Effector memory CD4-positive, alpha-beta T cell (primary cell): ENCODE data around the gene DRP2.

ENCODE experiments used
- DNase-seq, 3 donors: peaks; one replicate each; pipeline ENCODE4 v3.0.0-alpha.2; 2020
- H3K27ac ChIP-seq: 2 replicates; pipeline ENCODE4 v1.7.0; 2013; ENCODE audit warnings: mild to moderate bottlenecking, low read length, moderate library complexity; ENCODE audit not compliant: insufficient read depth, poor library complexity, severe bottlenecking
- H3K27me3 ChIP-seq: replicated peaks from 2 replicates; pipeline ENCODE4 v1.7.0; 2013; ENCODE audit warnings: mild to moderate bottlenecking, low read length; ENCODE audit not compliant: insufficient read depth, control insufficient read depth, poor library complexity, severe bottlenecking
- H3K36me3 ChIP-seq: 2 replicates; pipeline ENCODE4 v1.7.0; 2013; ENCODE audit warnings: mild to moderate bottlenecking, low read length, moderate library complexity; ENCODE audit not compliant: control insufficient read depth, insufficient read depth
- H3K4me1 ChIP-seq: 2 replicates; pipeline ENCODE4 v1.7.0; 2013; ENCODE audit warnings: low read length, mild to moderate bottlenecking; ENCODE audit not compliant: control insufficient read depth, insufficient read depth, poor library complexity, severe bottlenecking
- H3K4me3 ChIP-seq: 2 replicates; pipeline ENCODE4 v1.7.0; 2013; ENCODE audit warnings: low read length, low read depth, mild to moderate bottlenecking; ENCODE audit not compliant: insufficient read depth, poor library complexity, severe bottlenecking
- H3K9me3 ChIP-seq: 2 replicates; pipeline ENCODE4 v1.7.0; 2013; ENCODE audit warnings: mild to moderate bottlenecking, low read length, moderate library complexity; ENCODE audit not compliant: control insufficient read depth

DRP2 gene

GRCh38 chrX:101206471-101206870, 13.1 kb upstream of the DRP2 start:
- no peaks in the 10 kb centered on the region for H3K36me3 ChIP-seq
- H3K27me3 ChIP-seq = peaks cover under 1% of the 10 kb centered on the region
- H3K9me3 ChIP-seq = no peaks in the 10 kb centered on the region
- H3K4me3 ChIP-seq = no peak overlapping the region
- no peak overlapping the region for H3K27ac ChIP-seq
- no peak for DNase-seq
- H3K4me1 ChIP-seq = no peaks in the 10 kb centered on the region

GRCh38 chrX:101208152-101208905, 11.3 kb upstream of the DRP2 start:
- no peaks in the 10 kb centered on the region for H3K4me1 ChIP-seq
- no peak overlapping the region for H3K4me3 ChIP-seq
- H3K27me3 ChIP-seq = no peaks in the 10 kb centered on the region
- H3K27ac ChIP-seq = no peak overlapping the region
- no peaks in the 10 kb centered on the region for H3K9me3 ChIP-seq
- no peaks in the 10 kb centered on the region for H3K36me3 ChIP-seq
- no peak for DNase-seq

GRCh38 chrX:101210630-101211029, 9.0 kb upstream of the DRP2 start:
- Histone ChIP-seq H3K9me3 (no peaks in the 10 kb centered on the region), H3K4me1 (no peaks in the 10 kb centered on the region), H3K27me3 (no peaks in the 10 kb centered on the region), H3K36me3 (no peaks in the 10 kb centered on the region), H3K4me3 (no peak overlapping the region), H3K27ac (no peak overlapping the region)
- no peak for DNase-seq

GRCh38 chrX:101217689-101218088, 1.9 kb upstream of the DRP2 start:
- H3K27ac ChIP-seq = no peak overlapping the region
- no peaks in the 10 kb centered on the region for H3K36me3 ChIP-seq
- H3K27me3 ChIP-seq = no peaks in the 10 kb centered on the region
- H3K9me3 ChIP-seq = no peaks in the 10 kb centered on the region
- no peaks in the 10 kb centered on the region for H3K4me1 ChIP-seq
- H3K4me3 ChIP-seq = no peak overlapping the region
- DNase-seq = no peak

DNA sequence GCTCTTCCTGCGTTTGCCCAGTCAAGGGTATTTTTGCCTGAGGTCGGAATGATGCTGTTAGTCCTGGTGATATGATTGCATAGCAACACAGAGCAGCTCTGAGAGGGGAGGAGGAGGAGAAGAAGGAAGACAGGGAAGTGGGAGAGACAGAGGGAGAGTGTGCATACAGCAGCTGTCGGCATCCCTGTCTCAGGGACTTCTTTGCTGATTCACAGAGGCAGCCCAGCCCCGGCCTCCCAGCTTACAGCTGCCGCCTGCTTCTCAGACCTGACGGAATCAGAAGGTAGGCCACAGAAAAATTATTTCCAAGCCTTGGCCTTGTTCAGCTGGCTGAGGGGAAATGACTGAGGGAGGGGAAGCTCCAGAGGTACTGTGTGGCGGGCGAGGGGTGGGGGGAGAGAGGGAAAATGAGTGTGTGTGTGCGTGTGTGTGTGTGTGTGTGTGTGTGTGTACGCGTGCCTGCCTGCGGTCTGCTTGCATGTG, 319 bp downstream of the DRP2 start:
- no peak overlapping the region for H3K27ac ChIP-seq
- no peak for DNase-seq

GRCh38 chrX:101220662-101221260, 1.2 kb downstream of the DRP2 start:
- no peak overlapping the region for H3K4me3 ChIP-seq
- no peak overlapping the region for H3K27ac ChIP-seq

More for the DNA sequence above, 319 bp downstream of the DRP2 start:
- Histone ChIP-seq H3K4me1 (no peaks in the 10 kb centered on the region), H3K27me3 (no peaks in the 10 kb centered on the region), H3K36me3 (no peaks in the 10 kb centered on the region), H3K4me3 (no peak overlapping the region), H3K9me3 (no peaks in the 10 kb centered on the region)

GRCh38 chrX:101223226-101223625, 3.6 kb downstream of the DRP2 start:
- no peak overlapping the region for H3K27ac ChIP-seq
- H3K9me3 ChIP-seq = no peaks in the 10 kb centered on the region
- no peaks in the 10 kb centered on the region for H3K27me3 ChIP-seq
- H3K36me3 ChIP-seq = no peaks in the 10 kb centered on the region
- no peaks in the 10 kb centered on the region for H3K4me1 ChIP-seq
- DNase-seq = no peak
- H3K4me3 ChIP-seq = no peak overlapping the region

More at GRCh38 chrX:101220662-101221260, 1.2 kb downstream of the DRP2 start:
- no peaks in the 10 kb centered on the region for H3K4me1 ChIP-seq
- H3K9me3 ChIP-seq = no peaks in the 10 kb centered on the region
- H3K36me3 ChIP-seq = no peaks in the 10 kb centered on the region
- no peaks in the 10 kb centered on the region for H3K27me3 ChIP-seq
- DNase-seq = no peak

DNA sequence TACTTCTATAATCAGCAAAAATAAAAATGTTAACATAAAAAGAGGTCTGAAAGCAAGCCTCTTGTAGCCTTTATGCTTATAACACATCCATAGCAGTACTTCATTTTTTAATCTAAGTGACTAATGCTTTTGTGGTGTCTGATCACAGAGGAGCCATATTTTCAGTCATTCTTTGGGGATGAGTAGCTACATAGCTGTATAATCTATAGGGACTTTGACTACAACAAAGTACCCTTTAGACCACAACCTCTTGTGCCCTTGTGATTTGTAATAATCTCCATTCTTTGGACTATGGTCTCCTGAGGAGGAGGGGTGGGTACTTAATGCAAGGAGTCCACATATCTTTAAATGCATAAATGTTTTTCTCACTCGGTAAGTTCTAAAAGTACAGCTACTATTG, 9.6 kb downstream of the DRP2 start:
- Histone ChIP-seq H3K9me3 (no peaks in the 10 kb centered on the region), H3K4me3 (no peak overlapping the region), H3K4me1 (no peaks in the 10 kb centered on the region), H3K36me3 (no peaks in the 10 kb centered on the region), H3K27ac (no peak overlapping the region), H3K27me3 (no peaks in the 10 kb centered on the region)
- no peak for DNase-seq

GRCh38 chrX:101230636-101231035, 11.1 kb downstream of the DRP2 start:
- no peak overlapping the region for H3K4me3 ChIP-seq
- no peaks in the 10 kb centered on the region for H3K4me1 ChIP-seq
- no peak overlapping the region for H3K27ac ChIP-seq
- H3K9me3 ChIP-seq = no peaks in the 10 kb centered on the region
- H3K27me3 ChIP-seq = no peaks in the 10 kb centered on the region
- H3K36me3 ChIP-seq = no peaks in the 10 kb centered on the region
- no peak for DNase-seq

DNA sequence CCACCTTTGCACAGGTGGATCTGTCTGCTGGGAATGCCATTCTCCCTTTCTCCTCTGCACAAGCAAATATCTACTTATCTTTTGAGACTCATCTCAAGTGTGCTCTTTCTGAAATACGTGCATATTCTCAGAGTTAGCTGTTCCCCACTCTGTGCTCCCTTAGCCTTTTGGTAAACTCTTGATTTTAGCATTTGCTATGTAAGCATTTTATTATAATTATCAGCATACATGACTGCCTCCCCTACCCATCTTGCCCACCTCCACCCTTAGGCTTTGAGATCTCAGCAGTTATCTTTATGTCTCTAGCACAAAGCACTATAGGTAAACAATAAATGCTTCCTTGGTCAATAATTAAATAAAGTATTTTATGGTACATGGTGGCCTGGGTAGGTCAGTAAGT, 11.5 kb downstream of the DRP2 start:
- Histone ChIP-seq H3K9me3 (no peaks in the 10 kb centered on the region), H3K27ac (no peak overlapping the region), H3K36me3 (no peaks in the 10 kb centered on the region)

More for the DNA sequence above, 11.5 kb downstream of the DRP2 start:
- no peak for DNase-seq
- Histone ChIP-seq H3K27me3 (no peaks in the 10 kb centered on the region), H3K4me3 (no peak overlapping the region), H3K4me1 (no peaks in the 10 kb centered on the region)
